Cardiac muscle cell (in vitro differentiated cells and primary cell): ENCODE results near the gene R3HDM4. TPM values are rescaled to one million over a fixed set of nuclear protein-coding genes. Genes with fewer than 3 reads are reported as not detected.

Source experiments
- DNase-seq, 2 donors: peaks; one replicate each; pipeline versions ENCODE4 v3.0.0 to v3.0.0-alpha.2; 2010 to 2017; ENCODE audit warnings: low read depth in 1 of 2, low spot score in 1 of 2
- H3K27ac ChIP-seq: fragments of 200-600 bp; sonication (generic); 2 replicates; pipeline ENCODE4 v1.5.1; 2016
- H3K27me3 ChIP-seq: fragments of 200-600 bp; sonication (generic); 2 replicates; pipeline ENCODE4 v1.6.0; 2016; ENCODE audit warnings: control low read depth
- H3K36me3 ChIP-seq: fragments of 200-600 bp; sonication (generic); 2 replicates; pipeline ENCODE4 v1.5.1; 2016; ENCODE audit warnings: control low read depth
- H3K4me1 ChIP-seq: fragments of 200-600 bp; sonication (generic); 2 replicates; pipeline ENCODE4 v1.8.1; 2017; ENCODE audit warnings: low read depth, mild to moderate bottlenecking, mixed run types
- H3K4me3 ChIP-seq: fragments of 200-600 bp; sonication (generic); 2 replicates; pipeline ENCODE4 v1.5.1; 2016; ENCODE audit warnings: mild to moderate bottlenecking
- H3K9me3 ChIP-seq: fragments of 200-600 bp; sonication (generic); 2 replicates; pipeline ENCODE4 v1.5.1; 2017; ENCODE audit warnings: low read depth, mild to moderate bottlenecking, control low read depth
- CTCF ChIP-seq: IDR thresholded peaks from 2 replicates; pipeline ENCODE4 v1.5.1; 2012; ENCODE audit warnings: low read depth, mild to moderate bottlenecking, low read length
- polyA plus RNA-seq: library from polyadenylated mRNA; unstranded; fragments of >200 nt; fragmentation: Nextera tagmentation; extraction: Ambion mirVana; gene quantifications from 2 replicates; pipeline ENCODE4 v1.2.1, GENCODE V29; 2016
- total RNA-seq: library from RNA; depleted of rRNA; stranded (reverse); fragments of >200 nt; gene quantifications from 2 replicates; pipeline ENCODE4 v1.2.3, GENCODE V29; 2016

R3HDM4 gene
- total and polyA plus RNA-seq, 2 experiments from 2014 or later = 60.3 to 82.1 TPM

GRCh38 chr19:939922-940321 lies 26.9 kb upstream of the R3HDM4 start:
- Histone ChIP-seq H3K27ac (peak overlapping the region; percentile 43), H3K9me3 (no peaks in the 10 kb centered on the region), H3K36me3 (peaks cover 7% of the 10 kb centered on the region), H3K4me3 (no peak overlapping the region), H3K4me1 (no peaks in the 10 kb centered on the region), H3K27me3 (no peaks in the 10 kb centered on the region)
- no peak for TF ChIP-seq CTCF
- DNase-seq = no peak

GRCh38 chr19:939439-939838 lies 26.4 kb upstream of the R3HDM4 start:
- no peak for DNase-seq
- Histone ChIP-seq H3K4me1 (no peaks in the 10 kb centered on the region), H3K4me3 (no peak overlapping the region), H3K9me3 (no peaks in the 10 kb centered on the region), H3K27me3 (no peaks in the 10 kb centered on the region), H3K27ac (no peak overlapping the region), H3K36me3 (peaks cover 7% of the 10 kb centered on the region)
- TF ChIP-seq CTCF = no peak

- Histone ChIP-seq H3K36me3 (peaks cover 3% of the 10 kb centered on the region), H3K4me1 (no peaks in the 10 kb centered on the region), H3K27ac (peak overlapping the region; percentile 34), H3K9me3 (no peaks in the 10 kb centered on the region), H3K4me3 (no peak overlapping the region), H3K27me3 (no peaks in the 10 kb centered on the region)
- no peak for DNase-seq
- no peak for TF ChIP-seq CTCF
Measured at GRCh38 chr19:938233-938923, 25.4 kb upstream of the R3HDM4 start.

GRCh38 chr19:937259-937694 lies 24.3 kb upstream of the R3HDM4 start:
- TF ChIP-seq CTCF = no peak
- Histone ChIP-seq H3K9me3 (no peaks in the 10 kb centered on the region), H3K36me3 (peaks cover 3% of the 10 kb centered on the region), H3K4me3 (no peak overlapping the region), H3K4me1 (peaks cover 8% of the 10 kb centered on the region), H3K27ac (no peak overlapping the region), H3K27me3 (no peaks in the 10 kb centered on the region)
- no peak for DNase-seq

- no peak for TF ChIP-seq CTCF
- no peak for DNase-seq
- no peak overlapping the region for H3K4me3 ChIP-seq
- H3K9me3 ChIP-seq = no peaks in the 10 kb centered on the region
- H3K27me3 ChIP-seq = no peaks in the 10 kb centered on the region
- peaks cover 8% of the 10 kb centered on the region for H3K36me3 ChIP-seq
- no peak overlapping the region for H3K27ac ChIP-seq
- peaks cover 8% of the 10 kb centered on the region for H3K4me1 ChIP-seq
Measured at GRCh38 chr19:936175-936546, 23.1 kb upstream of the R3HDM4 start.
